ENCODE results near the gene MLXIP.

Gene MLXIP

DNA sequence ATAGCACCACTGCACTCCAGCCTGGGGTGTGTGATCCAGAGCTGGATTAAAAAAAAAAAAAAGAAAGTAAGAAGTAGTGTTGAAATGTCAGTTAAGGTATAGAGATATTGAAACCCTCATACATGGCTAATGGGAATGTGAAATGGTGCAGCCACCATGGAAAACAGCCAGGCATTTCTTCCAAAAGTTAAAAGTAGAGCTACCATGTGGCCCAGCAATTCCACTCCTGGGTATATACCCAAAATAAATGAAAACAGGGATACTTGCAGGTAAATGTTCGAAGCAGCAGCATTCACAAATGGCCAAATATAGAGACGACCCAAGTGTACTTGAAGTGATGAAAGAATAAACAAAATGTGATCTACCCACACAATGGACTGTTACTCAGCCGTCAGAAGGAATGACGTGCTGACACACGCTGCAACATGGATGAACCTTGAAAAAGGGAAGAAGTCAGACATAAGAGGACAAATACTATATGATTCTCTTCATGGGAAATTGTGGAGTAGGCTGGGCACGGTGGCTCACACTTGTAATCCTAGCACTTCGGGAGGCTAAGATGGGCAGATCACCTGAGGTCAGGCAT, 80.2 kb downstream of the MLXIP start:
- TF ChIP-seq CTCF (IDR thresholded peaks at IDR 0.05; ENCODE audit: low read depth, low read length), result no peak
- no peak overlapping the region for H3K4me3 ChIP-seq (ENCODE audit: low read depth, low read length)

- TF ChIP-seq CTCF (IDR thresholded peaks at IDR 0.05; ENCODE audit: low read depth, low read length), result no peak
- no peak overlapping the region for H3K4me3 ChIP-seq (ENCODE audit: low read depth, low read length)
These were observed 81.3 kb downstream of the MLXIP start for GRCh38 chr12:122159882-122160281.

DNA sequence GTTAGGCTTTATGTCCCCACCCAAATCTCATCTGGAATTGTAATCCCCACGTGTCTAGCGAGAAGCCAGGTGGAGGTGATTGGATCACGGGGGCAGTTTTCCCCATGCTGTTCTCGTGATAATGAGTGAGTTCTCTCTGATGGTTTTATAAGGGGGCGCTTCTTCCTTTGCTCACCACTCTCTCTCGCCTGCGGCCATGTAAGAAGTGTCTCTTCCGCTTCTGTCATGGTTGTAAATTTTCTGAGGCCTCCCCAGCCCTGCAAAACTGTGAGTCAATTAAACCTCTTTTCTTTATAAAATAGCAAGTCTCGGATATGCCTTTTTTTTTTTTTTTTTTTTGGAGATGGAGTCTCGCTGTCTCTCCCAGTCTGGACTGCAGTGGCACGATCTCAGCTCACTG, 82.2 kb downstream of the MLXIP start:
- H3K4me3 ChIP-seq (ENCODE audit: low read depth, low read length), result no peak overlapping the region

GRCh38 chr12:122161682-122162081, 83.1 kb downstream of the MLXIP start:
- H3K4me3 ChIP-seq (ENCODE audit: low read depth, low read length), result no peak overlapping the region
- no peak for TF ChIP-seq CTCF (IDR thresholded peaks at IDR 0.05; ENCODE audit: low read depth, low read length)

More for the DNA sequence above, 82.2 kb downstream of the MLXIP start:
- no peak for TF ChIP-seq CTCF (IDR thresholded peaks at IDR 0.05; ENCODE audit: low read depth, low read length)

DNA sequence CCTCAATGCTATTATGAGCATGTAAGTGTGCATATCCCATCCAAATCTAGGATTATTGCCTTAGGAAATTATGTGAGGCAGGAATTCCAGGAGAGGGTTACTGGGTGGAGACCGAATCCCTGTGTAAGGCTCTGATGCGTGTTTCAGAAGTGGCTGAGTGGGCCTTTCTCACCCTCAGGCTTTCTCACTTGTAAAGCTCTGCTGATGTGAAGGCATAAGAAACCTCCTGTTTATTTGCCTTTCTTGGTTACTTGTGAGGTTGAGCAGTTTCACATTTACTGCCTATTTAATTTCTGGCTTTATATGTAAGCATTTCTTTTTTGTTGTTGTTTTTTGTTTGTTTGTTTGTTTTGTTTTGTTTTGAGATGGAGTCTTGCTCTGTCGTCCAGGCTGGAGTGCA, 84.4 kb downstream of the MLXIP start:
- H3K4me3 ChIP-seq (ENCODE audit: low read depth, low read length), result no peak overlapping the region
- no peak for TF ChIP-seq CTCF (IDR thresholded peaks at IDR 0.05; ENCODE audit: low read depth, low read length)

DNA sequence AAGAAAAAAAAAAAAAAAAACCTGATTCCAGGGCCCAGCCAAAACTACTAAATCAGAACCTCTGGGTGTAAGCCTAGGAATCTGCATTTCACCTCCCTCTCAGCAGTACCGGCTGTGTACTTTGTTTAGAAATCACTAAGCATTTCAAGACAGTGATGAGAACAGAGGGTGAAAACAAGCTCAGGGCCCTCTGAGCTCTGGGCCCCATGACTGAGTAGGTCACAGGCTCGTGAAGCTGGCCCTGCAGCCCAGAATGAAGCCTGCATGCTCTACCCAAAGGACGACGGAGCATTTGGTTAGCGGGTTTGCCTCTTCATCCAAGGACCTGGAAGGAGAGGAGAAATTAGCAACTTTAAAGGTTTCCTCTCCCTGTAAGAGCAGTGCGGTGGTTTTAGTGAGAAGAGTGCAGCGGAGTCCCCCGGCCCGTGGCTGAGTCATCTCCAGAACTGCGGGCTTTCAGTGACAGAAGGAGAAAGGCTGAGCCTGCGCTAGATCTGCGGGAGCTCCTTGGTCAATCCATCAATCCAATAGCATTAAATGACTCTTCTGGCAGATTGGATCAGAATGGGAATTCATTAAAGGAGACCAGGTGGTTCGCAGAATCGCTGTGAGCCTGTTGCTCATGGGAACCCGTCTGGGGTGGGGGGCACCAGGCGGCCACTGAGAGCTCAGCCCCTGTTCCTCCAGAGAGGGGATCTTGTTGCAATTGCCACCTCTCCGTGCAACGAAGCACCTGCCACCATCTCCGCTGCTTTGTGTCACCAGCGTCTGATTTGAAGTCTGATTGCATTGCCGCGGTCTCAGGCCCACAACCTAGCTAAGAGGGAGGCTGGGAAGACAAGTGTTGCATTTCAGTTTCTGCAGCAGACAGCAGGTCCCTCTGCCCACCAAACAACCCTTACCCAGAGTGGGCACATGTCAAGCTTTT, 88.1 kb downstream of the MLXIP start:
- no peak overlapping the region for H3K4me3 ChIP-seq (ENCODE audit: low read depth, low read length)
- no peak for TF ChIP-seq CTCF (IDR thresholded peaks at IDR 0.05; ENCODE audit: low read depth, low read length)

GRCh38 chr12:122167356-122167925, 88.9 kb downstream of the MLXIP start:
- H3K4me3 ChIP-seq (ENCODE audit: low read depth, low read length), result no peak overlapping the region
- TF ChIP-seq CTCF (IDR thresholded peaks at IDR 0.05; ENCODE audit: low read depth, low read length), result no peak

Data from WI38 (cell line).